Stimulated activated CD8-positive, alpha-beta memory T cell treated with anti-CD3 and anti-CD28 coated beads, Interleukin-7, amount 100 ng/mL, for 24 hours (primary cell): Measurements from ENCODE around the gene COQ8B.
A peak's percentile ranks its signal among the peaks of the same experiment; 100 is the strongest.

ENCODE experiments used
- DNase-seq: peaks from one replicate; pipeline ENCODE4 v3.0.0-alpha.2; 2020; ENCODE audit warnings: low read depth

Gene COQ8B

DNA sequence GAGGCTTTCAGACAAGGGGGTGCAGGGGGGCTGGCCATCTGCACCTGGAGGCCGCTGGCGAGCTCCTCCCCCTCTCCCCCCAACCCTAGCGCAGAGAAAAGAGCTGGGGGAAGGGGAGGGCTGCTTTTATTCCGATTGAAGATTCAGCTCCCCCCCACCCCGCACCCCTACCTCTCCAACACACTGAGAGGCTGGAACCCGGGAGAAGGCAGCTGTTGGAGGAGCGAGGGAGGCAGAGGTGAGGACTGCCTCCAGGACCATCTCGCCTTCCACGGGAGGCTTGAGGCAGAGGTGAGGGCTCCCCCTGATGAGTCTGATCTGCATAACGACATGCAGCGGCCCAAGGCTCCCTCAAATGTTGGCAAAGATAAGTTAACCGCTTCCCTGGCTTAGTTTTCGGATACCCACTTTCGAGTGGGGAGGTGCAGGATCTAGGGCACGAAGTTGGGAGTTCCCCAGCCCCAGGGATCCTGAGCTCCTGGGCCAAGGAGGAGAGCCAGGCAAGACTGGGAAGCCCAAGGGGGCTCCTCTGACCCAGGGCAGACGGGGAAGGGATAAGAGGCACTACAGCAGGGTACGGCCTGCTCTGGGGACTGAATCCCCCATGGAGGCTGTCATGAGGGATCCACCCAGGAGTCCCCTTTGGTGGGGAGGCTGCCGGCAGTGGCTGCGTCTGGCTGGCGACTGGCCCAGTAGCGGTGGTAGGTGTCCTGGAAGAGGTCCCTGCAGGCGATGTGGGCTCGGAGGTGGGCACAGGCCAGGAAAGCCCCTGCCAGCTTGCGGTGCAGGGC lies 25.1 kb downstream of the COQ8B start:
- DNase-seq = no peak

DNA sequence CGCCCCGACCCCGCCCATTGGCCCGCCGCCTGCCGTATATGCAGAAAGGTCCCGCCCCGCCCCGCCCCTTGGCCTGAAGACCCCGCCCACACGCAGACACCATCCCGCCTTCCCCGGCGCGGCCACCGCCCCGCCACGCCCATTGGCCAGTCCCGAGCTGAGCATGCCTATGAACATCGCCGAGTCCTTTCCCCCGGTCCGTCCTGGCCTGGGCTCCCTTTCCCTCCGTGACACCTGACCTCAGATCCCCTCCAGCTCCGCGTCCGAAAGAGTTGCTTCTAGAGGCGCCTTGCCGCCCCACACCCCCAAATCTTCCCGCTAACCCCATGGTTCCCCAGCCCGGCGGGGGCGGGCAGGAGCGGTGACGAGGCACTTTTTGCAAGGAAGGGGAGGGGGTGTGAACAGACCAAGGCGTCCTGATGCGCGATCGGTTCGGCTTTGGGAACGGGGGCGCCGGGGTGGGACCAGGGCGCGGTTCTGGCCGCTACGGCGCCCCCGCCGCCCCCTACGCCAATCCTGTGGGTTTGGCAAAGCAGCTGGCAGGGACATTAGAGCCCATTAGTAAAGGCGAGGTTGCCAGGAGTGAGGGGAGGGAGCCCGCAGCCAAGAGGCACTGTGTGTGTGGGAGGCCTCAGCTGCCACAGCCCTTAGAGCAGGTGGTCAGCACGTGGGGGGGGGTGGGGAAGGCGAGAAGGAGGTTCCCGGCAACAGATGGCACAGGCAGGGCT lies 25.8 kb downstream of the COQ8B start:
- DNase-seq = peak; percentile 77

DNA sequence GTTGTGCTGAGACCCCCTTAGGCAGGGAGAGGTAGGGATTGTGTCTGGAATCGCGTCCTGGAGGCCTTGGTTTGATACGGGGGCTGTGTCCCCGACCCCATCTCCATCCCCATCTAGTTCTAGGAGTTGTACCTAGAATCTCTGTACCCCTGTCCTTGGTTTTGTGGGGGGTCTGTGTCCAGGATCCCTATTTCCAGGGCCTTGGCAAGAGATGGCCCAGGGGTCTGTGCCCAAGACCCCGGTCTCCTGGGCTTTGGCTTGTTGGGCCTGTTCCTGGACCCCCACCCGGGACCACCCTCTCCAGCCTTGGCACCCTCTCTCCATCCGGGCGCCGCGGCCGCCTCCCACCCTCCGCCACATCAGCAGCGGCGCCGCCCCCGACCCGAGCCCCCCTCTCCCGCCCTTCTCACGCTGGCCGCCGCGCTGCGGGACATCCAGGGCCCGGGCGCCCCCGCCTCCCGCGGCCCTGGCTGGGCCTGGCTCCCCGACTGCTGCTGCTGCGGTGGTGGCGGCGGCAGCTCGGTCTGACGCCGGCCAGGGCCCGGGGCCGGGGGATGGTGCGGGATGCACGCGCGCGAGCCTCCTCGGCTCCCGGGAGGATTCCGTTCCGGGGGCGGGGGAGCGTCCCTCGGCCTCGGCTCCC lies 26.5 kb downstream of the COQ8B start, which contains the start of gene NUMBL:
Gene NUMBL, minus strand, starts transcription at position 602 of the 643 bp plus-strand sequence. Its CDS starts 168 bp downstream, at position 434.
- no peak for DNase-seq

DNA sequence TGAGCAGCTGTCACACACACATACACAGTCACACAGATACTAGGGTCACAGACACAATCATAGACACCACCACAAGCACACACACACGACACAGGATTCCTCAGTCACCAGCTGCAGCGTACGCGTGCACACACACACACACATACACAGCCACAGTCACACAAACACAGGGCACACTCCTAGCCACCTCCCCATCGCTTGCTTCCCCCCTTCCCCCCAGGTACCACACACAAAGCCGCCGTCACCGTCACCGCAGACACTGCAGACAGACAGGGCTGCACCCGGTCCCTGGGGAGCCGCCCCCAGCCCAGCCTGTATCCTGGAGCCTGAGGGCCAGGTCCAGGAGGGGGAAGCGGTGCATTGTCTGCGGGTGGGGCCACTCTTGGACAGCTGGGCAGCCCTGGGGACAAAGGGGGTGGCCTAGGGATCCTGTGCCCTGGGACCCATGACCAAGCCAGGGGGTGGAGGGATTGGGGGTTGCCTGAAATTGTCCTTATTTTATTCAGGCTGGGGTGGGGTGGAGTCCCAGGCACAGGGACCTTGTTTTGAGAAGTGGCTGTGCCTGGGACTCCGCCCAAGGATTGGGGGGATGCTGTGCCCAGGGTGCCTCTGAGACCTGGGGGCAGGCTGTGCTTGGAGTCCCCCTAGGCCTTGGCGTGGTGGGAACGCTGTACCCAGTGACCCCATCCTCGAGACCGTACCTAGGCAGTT lies 27.2 kb downstream of the COQ8B start:
- no peak for DNase-seq

DNA sequence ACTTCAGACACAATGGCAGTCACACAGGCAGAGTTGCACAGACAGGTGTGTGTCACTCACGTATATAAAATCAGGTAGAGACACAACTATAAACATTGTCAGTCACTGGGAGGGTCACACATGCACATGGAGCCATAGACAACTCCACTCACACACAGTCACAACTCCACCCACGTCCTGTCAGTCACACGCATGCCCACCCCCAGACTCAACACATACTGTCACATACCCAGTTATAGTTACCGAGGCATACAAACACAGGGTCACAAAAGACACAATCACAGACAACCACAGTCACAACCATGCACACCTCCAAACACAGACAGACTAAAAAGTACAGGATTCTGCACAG lies 27.7 kb downstream of the COQ8B start:
- DNase-seq = no peak

DNA sequence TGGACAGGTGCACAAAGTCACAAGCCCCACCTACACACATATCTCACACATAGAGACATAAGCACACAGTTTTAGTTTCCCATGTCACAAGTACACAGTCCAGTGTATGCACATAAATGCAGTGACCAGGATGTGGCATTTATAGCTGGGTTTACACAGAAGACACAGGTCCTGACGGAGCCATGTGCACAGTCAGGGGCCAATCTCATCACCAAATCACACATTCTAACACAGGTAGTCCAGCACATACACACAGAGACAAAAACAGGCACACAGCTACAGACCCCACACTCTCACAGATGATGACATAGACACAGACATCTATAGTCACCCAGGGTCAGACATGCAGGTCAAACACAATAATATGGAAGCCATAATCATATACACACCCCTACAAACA lies 28.4 kb downstream of the COQ8B start:
- DNase-seq = no peak

DNA sequence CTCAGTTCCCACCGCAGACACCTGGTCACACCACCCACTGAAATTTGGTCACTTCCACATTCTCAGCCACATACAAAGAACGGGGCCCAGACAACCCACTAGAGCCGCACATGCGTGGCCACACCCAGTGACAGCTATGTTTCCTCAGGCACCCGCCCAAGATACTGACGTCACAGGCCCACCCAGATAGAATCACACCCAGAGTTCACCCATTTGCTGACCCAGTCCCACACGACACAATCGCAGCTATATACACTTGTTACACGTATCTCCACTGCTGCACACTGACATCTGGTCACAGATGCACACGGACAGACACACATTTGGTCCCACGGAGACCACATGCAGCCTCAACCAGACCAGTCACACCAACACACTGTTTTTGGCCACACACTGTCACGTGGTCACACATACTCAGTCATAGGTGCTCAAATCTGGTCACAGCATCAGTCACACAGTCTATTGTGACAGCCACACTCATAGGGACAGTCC lies 29.1 kb downstream of the COQ8B start:
- DNase-seq = no peak

DNA sequence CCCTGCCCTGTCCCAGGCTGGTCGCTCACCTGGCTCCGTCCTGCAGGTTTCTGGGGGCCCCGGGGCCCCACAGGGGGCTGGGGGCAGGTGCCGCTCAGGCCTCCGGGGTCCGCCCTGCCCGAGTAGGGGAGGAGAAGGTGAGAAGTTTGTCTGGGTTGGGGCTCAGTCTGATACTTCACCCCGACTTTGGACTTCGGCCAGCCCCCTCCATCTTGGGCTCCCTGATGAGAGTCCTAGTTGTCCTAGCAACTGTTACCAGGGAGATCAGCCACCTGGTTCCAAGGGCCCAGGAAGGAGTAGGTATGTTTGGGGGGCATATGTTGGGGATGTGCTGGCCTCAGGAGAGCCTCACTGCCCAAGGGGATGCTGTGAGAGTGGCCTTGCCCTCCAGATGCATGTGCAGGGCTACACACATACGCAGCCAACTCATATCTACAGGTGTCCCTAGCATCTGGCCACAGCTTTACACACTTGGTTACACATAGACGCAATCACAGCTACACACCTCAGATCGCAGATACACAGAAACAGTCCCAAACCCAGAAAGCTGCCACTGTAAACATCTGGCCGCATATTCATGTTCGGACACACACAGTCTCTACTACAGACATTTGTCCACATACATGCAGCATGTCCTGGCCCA lies 29.7 kb downstream of the COQ8B start:
- DNase-seq = no peak

DNA sequence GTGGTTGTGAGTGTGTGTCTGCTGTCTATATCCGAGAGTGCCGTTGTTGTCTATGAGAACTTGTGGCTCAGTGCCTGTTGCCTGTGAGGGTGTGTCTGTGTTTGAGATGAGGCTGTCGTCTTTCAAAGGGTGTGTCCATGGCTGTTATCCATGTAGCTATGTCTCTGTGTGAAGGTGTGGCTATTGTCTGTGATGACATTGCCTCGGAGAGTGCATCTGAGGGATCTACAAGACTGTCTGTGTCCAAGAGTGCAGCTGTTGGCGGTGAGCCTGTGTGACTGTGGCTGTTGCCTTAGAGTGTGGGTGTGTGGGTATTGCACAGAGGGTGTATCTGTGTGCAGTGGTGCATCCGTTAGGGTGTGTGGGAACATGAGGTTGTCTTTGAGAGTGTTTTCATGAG lies 31.1 kb downstream of the COQ8B start:
- no peak for DNase-seq

DNA sequence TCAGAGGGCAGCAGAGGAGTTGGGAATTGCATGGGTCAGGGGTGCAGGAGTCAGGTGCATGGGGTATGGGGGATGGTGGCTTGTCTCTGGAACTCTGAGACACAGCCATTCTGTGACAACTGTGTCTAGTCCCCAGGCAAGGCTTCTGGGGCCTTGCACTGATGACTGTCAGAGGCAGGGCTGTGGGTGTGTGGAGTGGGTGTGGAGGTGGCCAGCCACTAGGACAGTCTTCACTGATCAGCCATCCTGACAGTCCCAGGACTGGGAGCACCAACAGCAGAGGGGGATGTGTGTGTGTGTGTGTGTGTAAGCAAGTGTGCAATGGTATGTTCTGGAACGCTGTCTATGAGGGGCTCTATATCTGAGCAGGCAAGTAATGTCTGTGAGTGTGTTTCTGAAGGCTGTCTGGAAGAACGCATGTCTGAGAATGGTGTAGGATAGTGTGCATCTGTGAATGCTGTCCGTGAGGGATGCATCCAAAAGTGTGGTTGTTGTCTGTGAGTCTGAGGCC lies 31.6 kb downstream of the COQ8B start:
- DNase-seq = no peak

DNA sequence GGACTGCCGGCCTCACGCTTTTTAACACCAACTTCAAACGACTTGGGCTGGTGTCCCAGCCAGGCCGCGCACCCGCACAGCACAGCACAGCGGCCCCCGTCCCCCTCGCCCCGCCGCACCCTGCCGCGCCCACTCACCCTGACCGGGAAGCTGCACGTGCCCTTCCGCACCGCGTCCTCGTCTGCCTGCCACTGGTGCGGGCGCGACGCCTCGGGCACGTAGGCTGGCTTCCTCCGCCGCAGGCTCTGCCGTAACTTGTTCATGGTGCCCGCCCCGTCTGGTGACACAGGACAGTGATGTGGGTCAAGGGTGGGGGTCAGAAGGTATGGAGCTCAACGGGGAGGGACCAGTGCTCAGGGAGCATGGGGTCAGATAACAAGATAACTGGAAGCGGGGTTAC lies 32.4 kb downstream of the COQ8B start:
- DNase-seq = no peak

DNA sequence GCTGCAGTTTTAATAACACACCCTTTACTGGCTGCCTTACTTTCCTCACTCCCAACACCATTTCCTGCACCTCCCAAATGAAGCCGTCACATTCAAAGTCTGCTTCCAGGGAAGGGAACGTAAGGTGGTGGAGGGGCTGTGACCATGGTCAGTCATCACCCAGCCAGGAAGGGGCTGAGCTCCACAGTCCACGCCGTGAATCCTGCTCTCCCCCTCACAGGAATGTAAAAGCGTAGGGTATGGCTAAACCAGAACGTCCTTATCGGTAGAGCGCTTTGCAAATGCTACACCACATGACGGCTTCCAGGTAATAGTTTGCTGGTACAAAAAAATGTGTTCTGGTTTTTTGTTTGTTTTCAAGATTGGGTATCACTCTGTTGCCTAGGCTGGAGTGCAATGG lies 33.2 kb downstream of the COQ8B start:
- no peak for DNase-seq

DNA sequence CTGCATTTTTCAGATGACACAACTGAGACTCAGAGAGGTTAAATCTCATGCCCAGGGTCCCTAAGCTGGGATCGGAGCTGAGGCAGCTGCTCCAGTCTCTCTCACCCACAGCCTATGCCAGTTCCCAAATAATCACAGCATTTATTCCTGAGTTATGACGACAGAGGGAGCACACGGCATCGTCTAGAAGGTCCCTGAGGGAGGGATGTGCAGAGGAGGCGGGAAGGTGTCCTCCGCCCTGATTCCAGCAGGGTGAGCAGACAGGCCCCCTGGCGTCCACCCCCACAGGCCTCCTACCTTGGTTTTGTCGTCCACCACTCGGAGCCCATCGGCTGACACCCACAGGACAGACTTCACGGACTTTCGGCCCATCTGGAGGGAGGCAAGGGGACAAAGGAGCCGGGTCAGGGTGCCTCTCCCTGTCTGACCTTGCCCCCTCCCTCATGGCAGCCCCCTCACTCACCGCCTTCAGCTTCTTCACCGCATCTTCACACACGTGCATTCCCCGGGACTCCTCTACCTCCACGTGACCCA lies 34.2 kb downstream of the COQ8B start:
- no peak for DNase-seq

DNA sequence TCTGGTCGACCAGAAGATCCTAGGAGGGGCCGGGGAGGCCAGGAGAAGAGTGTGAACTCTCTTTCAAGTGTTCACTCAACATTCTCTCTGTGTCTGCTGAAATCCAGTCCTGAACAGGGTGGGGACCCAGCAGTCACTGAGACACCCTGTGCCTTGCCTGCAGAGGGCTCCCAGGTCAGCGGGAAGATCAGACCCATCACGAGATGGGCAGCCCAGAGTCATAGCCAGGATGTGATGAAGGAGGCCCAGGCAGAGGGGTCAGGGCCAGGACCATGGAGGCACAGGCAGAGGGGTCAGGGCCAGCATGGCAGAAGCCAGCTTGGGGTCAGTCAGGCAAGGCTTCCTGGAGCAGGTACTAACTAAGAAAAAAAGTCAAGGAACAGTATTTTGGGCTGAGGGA lies 35.6 kb downstream of the COQ8B start:
- no peak for DNase-seq

DNA sequence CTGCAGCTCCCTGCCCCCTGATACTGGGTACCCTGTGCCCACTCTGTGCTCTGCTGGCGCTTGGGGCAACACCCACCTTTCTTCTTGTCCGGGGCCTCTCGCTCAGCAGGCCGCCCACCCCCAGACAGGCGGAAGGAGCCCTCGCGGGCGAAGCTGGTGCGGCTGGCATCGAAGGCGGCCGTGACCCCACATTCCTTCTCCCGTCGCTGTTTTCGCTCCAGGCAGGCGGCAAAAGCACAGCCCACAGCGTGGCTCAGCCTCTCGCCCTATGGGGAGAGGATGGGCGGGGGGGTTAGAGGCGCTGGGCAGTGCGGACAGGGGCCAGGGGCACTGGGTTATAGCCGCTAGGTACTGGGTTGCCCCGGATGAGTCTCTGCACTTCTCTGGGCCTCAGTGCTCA lies 39.5 kb downstream of the COQ8B start:
- no peak for DNase-seq

DNA sequence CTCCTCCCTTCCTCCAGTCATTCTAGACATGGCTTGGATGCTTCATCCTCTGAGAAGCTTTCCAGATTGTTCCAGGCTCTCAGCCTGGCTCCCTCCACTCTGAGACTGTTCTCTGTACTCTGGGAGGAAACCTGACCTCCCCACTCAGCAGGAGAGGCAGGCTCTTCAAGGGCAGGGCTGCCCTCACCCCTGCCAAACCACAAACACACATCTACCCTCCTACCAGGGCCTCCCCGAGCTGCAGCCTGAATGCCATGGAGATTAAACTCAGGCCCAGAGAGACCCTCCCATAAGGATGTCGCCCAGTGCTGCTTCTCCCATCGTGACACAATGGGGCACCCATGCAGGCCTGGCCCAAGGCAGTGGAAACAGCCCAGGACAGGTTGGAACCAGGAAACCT lies 42.4 kb downstream of the COQ8B start:
- no peak for DNase-seq

DNA sequence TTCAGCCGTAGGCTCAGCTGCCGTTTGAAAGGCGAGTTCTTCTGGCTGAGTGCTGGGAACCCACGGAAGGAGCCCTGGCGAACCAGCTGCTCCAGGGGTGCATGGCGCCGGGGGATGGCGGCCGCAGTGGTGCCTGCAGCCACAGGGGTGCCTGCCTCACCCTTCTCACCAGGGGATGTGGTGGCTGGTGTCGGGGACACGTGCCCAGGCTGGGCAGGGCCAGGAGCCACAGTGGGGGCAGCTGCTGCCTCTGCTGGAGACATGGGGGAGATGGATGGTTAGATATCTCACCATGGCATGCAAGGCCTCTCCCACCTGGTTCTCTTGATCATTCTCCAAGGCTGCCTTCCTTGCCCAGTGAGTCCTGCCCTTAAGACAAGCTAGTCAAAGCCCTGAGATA lies 43.3 kb downstream of the COQ8B start:
- no peak for DNase-seq

DNA sequence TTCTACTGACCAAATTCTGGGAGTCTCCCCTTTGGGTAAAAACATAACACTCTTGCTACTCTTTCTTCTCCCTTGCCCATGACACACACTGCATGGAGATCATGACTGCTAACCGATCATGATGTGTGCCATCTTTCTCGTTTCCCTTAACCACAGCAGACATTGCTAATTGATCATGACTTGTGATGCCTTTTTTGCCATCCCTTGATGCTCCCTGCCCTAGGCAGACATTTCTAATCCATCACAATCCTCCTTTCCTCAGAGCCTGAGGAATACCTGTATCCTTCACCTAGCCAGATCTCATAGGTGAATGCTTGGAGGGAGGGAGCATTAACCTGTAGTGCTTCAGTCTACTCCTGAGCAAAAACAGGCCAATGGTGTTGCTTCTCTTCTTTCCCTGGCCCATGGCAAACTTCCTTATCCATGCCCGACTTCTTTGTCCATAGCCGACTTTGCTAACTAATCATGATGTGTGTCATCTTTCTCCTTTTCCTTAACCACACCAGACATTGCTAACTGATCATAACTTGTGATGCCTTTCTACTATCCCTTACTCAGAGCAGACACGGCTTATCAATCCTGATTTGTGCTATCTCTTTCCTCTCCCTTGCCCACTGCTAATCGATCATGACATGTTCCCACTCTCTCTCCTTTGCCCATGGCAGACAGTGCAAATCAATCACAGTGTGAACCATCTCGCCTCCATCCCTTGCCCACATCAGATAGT lies 44.0 kb downstream of the COQ8B start:
- DNase-seq = no peak

DNA sequence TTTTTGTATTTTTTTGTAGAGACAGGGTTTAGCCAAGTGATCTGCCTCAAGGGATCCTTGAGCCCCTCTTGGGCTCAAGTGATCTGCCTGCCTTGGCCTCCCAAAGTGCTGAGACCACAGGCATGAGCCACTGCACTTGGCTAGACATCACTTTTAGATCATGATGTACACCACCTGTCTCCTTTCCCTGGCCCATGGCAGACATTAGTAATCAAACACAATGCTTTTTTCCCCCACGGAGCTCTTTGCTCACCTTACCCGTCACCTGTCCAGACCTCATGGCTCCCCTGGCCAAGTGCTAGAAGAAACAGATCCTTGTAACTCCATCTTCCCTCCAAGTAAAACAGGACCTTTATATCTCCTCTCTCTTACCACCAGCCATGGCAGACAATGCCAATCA lies 44.6 kb downstream of the COQ8B start:
- DNase-seq = no peak

DNA sequence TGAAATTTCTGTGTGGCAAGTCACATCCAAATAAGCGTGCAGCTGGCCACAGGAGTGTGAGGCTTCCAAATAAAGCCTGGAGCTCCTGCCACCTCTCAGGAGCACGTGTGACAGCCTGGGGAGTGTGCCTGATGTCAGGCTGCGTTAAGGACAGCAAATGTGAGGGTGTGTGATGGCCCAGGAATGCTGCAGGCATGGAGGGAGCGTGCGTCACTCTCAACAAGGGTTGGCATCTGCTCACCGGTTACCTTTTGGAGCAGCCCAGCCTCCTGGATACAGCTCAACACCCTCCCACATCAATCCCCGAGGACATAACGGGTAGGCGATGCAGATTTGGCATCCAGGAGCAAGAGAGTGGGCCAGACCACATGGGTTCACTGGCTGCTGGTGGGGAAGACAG lies 45.3 kb downstream of the COQ8B start:
- no peak for DNase-seq
